ENCODE measurements around the gene ETS1.

The ETS1 gene

DNA sequence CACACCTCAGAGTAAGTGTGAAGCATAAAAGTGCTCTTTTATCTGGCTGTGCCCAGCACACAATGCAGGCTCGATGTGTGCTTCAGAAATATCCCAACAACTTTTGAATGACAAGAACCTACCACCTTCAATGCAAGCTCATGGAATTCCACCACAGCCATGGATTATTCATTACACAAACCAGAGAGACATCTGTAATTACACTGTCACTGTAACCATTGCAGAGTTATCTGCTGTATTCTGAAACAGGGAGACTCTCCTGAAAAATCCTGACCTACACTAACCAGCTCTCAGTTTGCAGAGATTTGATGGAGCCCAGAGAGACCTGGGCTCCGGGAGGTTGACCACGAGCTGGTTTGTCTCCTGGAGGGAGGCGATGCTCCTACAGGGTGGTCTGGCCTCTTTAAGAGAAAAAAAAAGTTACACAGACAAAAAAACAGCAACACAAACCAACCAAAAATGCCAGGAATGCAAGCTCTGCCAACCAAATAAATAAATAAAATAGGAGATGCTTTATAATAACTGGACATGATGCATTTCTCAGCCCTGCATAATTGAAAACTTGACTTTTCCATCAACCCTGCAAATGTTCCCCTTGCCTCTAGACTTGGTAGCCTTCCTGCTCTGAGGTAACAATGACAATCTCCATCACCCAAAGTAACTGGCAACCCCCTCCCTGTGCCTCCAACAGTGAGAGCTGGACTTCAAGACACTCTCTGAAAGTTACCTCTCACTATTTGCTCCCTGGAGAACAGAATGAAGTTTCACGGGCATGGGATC, 69.7 kb downstream of the ETS1 start:
- peak; percentile 61 for DNase-seq

DNA sequence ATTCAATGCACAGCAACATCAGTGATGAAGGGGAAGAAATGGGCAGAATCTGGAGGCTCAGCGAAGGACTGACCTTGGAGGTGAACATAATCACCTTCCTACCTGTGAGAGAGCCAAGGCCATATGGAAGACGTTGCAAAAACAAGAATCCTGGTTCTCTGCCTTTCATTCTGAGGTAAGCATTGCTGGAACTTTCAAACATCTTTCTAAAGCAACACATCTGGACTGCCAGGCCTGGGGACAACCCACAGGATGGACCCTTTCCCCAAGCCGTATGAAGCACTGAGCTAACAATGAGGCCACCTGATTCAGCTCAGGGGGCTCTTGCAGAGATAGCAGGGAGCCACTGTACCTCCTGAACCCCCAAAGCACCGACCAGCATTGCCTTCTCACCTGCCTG, 70.5 kb downstream of the ETS1 start:
- no peak for DNase-seq

- no peak for DNase-seq
Measured at GRCh38 chr11:128515826-128516778, 71.3 kb downstream of the ETS1 start.

GRCh38 chr11:128515086-128515485, 72.3 kb downstream of the ETS1 start:
- no peak for DNase-seq

DNA sequence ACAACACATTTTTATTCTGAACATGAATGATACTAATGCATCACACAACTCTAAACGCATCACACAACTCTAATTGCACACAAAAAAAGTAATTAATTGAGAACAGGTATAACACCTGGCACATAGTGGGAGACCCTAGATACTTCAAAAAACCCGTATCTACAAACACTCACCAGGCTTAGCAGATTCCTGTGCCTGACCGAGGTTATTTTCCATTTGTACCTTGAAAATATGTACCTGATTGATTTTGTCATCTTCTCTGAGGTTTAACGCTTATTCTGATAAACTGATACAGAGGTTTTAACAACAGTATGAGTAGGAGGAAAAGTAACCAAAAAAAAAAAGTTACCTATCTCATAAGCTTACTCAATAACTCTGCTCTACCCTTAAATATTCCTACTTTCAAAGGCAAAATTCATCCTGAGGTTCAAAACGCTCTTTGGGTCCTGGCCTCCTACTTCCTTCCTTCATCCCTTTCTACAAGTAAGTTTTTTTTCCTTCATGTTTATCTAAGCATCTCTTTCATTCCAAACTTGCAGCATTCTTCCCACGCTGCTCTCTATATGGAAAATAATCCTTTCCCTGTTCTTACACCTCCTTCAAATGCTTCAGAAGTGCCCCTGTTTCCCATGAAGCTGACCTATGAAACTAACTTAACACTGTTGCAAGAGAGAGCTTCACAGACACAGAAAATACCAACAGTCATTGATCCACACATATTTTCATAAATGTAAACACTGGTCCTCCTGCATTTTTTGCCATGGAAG, 73.3 kb downstream of the ETS1 start:
- no peak for DNase-seq

DNA sequence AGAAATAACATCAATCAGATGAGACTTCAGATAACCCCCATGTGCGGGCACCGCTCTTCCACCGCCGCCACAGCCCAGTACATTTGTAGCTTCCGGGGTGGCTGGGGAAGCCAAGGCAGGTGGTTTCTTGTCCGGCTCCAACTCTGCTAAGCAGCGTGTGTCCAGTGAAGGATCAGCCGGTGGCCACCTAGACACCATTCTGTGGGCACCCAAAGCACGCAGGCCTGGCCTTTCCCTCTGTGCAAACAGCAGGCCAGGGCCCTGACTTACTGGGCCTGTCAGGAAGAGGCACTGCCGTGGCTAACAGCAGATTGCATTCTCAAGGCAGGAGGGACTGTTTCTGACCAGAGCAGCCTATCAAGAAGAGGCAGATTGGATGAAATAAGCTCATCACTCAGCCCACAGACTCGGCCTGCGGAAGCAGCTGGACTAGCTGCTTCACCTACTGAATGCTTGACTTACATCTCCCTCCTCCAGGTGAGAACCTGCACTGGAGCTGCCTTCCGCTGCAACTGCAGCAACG, 74.8 kb downstream of the ETS1 start:
- no peak for DNase-seq

DNA sequence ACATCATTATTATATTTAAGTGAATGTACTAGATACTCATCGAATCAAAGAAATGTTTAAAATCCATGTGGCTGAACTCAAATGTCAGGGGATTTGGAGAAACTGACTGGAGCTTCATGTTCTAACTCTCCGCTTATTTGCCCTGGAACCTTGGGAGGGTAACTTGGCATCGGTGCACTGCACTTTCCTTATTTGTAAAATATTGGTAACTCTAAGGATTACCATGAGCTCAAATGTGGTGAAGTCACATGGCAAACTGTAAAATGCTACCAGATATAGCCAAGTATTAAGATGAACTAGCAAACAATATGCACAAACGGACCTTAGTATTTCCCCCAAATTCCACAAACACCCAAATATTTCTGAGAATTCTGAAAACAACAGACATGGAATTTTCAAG, 75.6 kb downstream of the ETS1 start:
- no peak for DNase-seq

DNA sequence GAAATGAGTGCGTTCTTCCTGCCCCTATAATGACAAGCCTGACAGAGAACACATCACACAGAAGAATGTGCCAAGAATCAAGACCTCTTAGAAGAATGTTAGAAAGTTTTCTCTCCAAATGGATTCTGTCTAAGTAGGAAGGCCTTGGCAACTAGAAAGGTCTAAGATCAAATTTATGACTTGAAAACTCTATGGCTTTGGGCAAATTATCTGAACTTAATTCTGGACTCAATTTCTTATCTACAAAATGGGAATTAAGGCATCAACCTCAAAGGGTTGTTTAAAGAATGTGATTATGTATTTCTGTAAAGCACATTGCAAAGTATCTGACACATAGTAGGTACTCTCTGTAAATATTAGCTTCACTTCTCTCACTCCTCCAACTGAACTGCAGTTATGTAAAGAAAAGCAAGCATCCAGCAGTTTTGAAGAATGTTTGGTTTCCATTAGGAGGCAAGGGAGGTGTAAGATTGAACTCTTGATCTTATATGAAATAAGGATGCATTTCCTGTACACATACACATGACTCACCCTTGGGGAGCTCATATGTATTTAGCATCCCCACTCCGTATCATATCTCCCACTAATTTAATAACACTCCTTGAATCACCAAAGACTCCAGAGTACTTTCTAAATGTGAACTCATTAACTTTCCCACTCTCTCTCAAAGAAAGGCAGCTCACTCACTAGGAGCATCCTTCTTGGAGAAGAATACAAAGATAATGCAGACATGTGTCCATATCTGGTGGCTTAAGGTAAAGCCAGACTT, 77.6 kb downstream of the ETS1 start:
- peak; percentile 56 for DNase-seq

DNA sequence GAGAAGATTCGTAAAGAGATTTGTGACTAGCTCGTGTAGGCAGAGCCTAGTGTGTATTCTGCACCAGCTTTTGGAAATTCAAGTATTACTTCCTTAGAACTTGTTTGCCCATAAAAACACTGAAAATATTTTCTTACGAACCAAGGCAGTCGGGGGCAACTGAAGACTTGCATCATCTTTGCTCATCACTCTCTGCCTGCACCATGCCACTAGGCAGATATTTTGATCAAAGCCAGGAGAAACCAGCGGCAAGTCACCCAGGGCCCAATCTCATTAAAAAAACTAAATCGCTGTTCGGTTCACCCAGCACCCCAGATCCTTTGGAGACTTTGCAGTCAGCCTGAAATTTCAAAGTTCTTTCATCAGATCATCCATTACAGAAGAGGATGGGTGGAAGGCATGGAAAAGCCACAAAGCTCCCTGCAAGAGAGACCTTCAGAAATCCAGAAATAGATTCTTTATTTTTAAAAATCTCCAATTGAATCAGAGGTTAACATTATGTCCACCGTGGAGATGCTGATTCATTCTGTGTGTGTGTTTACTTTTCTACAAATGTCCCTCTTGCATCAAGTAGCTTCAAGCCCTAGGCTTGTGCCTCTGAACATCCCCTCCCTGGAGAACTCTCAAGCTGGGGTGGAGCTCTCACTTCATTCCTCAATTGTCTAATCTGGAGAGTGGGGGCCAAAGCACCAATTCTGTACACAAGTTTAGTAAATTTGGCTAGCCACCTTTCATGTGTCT, 78.4 kb downstream of the ETS1 start:
- DNase-seq = no peak

GRCh38 chr11:128507936-128508335, 79.4 kb downstream of the ETS1 start:
- no peak for DNase-seq

DNA sequence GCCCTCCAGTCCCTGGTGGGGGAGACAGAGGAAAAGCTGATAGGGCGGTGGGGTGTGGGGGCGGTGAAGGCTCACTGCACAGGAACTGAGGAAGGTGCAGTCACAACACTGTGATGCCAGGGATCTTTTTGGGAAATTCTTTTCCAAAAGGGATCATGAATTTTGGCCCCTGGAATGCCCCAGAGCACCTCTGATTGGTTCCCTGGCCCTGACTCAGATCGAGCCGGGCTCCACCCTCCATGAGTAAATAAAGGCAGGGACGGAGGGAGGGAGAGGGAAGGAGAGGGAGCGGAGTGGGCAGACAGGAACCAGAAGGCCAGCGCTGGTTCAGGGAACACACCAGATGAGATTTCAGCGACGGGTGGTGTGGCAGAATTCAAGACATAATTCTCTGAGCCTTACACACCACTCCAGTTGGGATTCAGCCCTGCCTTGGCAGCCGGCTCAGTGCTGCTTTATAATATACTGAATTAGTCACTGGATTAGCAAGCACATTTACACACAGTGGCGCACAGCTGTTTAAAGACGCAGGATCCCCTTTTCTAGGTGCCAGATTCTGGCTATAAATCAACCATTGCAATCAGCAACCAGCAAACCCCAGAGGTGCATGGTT, 80.3 kb downstream of the ETS1 start:
- DNase-seq = peak; percentile 97

GRCh38 chr11:128506356-128506755, 81.0 kb downstream of the ETS1 start:
- DNase-seq = no peak

- no peak for DNase-seq
Measured at GRCh38 chr11:128505449-128506065, 81.8 kb downstream of the ETS1 start.

- DNase-seq = no peak
Measured at GRCh38 chr11:128504486-128504885, 82.9 kb downstream of the ETS1 start.

- peak; percentile 97 for DNase-seq
Measured at GRCh38 chr11:128503245-128503991, 83.9 kb downstream of the ETS1 start.

DNA sequence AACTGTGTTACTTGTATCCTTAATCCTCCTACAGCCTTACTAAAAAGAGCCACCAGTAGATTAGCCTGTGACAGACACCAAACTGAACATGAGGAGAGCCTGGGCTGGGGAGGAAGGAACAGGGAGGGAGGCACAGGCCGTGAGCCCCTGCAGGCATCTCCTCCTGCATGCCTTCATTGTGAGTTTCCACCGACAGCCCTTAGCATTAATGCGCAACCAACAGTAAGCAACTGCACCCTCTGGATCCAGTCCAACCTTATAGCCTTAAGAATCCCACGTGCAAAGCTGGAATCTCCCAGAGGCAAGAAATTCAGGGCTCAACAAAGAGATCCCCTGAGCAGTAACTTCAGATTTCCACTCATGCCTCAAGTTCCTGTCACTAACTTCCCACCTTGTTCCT, 84.6 kb downstream of the ETS1 start:
- peak; percentile 96 for DNase-seq

GRCh38 chr11:128501632-128502549, 85.5 kb downstream of the ETS1 start:
- DNase-seq = peak; percentile 92

GRCh38 chr11:128501008-128501407, 86.3 kb downstream of the ETS1 start:
- no peak for DNase-seq

All from fibroblast of skin of abdomen (primary cell).